Esophagus muscularis mucosa (tissue), 4 donors: ENCODE results near the gene PLEKHA7. TPM values are rescaled to one million over a fixed set of nuclear protein-coding genes. Genes with fewer than 3 reads are reported as not detected.

Experiments used
- DNase-seq: peaks from one replicate; pipeline ENCODE4 v3.0.0-alpha.2; 2017; ENCODE audit errors: extremely low spot score
- H3K27ac ChIP-seq, 4 donors: fragments of 200-600 bp; sonication (generic); replicated peaks in 1 of 4; 1 replicate in 3 of 4; 2 replicates in 1 of 4; pipeline ENCODE4 v1.5.1; 2016 to 2019; ENCODE audit warnings: mild to moderate bottlenecking in 1 of 4
- H3K27me3 ChIP-seq, 4 donors: fragments of 200-600 bp; sonication (generic); one replicate each; pipeline versions ENCODE4 v1.5.1 to v1.6.0; 2016 to 2019
- H3K36me3 ChIP-seq, 4 donors: fragments of 200-600 bp; sonication (generic); one replicate each; pipeline ENCODE4 v1.5.1; 2016 to 2019
- H3K4me1 ChIP-seq, 4 donors: fragments of 200-600 bp; sonication (generic); one replicate each; pipeline ENCODE4 v1.5.1; 2016 to 2019
- H3K4me3 ChIP-seq, 4 donors: fragments of 200-600 bp; sonication (generic); 1 replicate in 2 of 4; 2 replicates in 2 of 4; pipeline ENCODE4 v1.5.1; 2016 to 2019; ENCODE audit warnings: mild to moderate bottlenecking in 4 of 4, moderate library complexity in 1 of 4
- H3K9me3 ChIP-seq, 4 donors: fragments of 200-600 bp; sonication (generic); 1 replicate in 3 of 4; 2 replicates in 1 of 4; pipeline ENCODE4 v1.5.1; 2016 to 2019
- EP300 ChIP-seq: sonication (generic); formaldehyde crosslinking; IDR thresholded peaks from one replicate; pipeline ENCODE4 v1.6.1; 2017; ENCODE audit warnings: antibody characterized with exemption
- POLR2A ChIP-seq: fragments of 450-650 bp; IDR thresholded peaks from one replicate; pipeline ENCODE4 v1.6.1; 2017; ENCODE audit warnings: antibody characterized with exemption, moderate library complexity, mild to moderate bottlenecking, low read depth
- POLR2AphosphoS5 ChIP-seq, 2 donors: sonication (generic); formaldehyde crosslinking; IDR thresholded peaks; one replicate each; pipeline ENCODE4 v1.6.1; 2017; ENCODE audit warnings: antibody characterized with exemption in 2 of 2
- WGBS: methylation state at CpG from one replicate; pipeline ENCODE4 v1.1.5; 2018; 5-methylcytosine and 5-hydroxymethylcytosine counted together
- intact Hi-C: fragments of 100-400 bp; cut with DNase I; formaldehyde crosslinking; loops from one replicate; pipeline ENCODE4 v1.15.1; 2023
- total RNA-seq, 4 donors: library from RNA; depleted of rRNA; stranded (reverse); fragments of >200 nt; gene quantifications; one replicate each; pipeline versions ENCODE4 v1.1.0 to v1.2.1, GENCODE V29; 2016
- TF ChIP-seq, protein P1 (sequence below), 3 experiments: fragments of 200-600 bp in 2 of 3; fragments of 450-650 bp in 1 of 3; sonication (generic) in 2 of 3; IDR thresholded peaks; one replicate each; pipeline ENCODE4 v1.5.1; 2017 to 2019; ENCODE audit warnings: antibody characterized with exemption in 3 of 3, mild to moderate bottlenecking in 2 of 3, moderate library complexity in 1 of 3

The PLEKHA7 gene
- total RNA-seq, 4 donors from 2014 or later = 5.8 to 9.1 (median 7.7) TPM

DNA sequence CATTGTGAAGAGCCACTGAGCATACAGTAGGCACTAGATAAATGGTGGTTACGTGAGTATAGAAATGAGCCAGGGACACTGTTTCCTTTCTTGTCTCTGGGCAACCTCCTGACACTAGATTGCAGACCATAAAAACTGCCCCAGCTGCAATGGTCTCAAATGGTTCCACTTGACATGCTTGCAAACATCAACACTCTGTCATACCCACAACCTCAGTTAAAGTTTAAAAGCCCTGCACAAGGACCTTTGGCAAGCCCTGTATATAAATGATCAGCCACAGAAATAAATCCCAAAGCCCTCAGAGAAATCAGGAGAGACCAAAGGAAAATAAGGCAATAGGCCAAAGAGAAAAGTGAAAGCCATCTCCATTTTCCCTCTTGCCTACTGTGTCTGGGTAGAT lies 20.7 kb downstream of the PLEKHA7 start:
- Histone ChIP-seq H3K27ac (no peak overlapping the region), H3K27me3 (no peaks in the 10 kb centered on the region), H3K36me3 (no peaks in the 10 kb centered on the region), H3K4me3 (no peak overlapping the region), H3K9me3 (no peaks in the 10 kb centered on the region), H3K4me1 (peaks cover 8 to 22% (median 13%) of the 10 kb centered on the region in 4 donors)
- no peak for DNase-seq
- 100% methylated on average over 1 of the region's 1 CpG for WGBS
- TF ChIP-seq EP300 (no peak), POLR2AphosphoS5 (IDR thresholded peaks at IDR 0.05) (no peak)
- TF ChIP-seq, protein P1, sequence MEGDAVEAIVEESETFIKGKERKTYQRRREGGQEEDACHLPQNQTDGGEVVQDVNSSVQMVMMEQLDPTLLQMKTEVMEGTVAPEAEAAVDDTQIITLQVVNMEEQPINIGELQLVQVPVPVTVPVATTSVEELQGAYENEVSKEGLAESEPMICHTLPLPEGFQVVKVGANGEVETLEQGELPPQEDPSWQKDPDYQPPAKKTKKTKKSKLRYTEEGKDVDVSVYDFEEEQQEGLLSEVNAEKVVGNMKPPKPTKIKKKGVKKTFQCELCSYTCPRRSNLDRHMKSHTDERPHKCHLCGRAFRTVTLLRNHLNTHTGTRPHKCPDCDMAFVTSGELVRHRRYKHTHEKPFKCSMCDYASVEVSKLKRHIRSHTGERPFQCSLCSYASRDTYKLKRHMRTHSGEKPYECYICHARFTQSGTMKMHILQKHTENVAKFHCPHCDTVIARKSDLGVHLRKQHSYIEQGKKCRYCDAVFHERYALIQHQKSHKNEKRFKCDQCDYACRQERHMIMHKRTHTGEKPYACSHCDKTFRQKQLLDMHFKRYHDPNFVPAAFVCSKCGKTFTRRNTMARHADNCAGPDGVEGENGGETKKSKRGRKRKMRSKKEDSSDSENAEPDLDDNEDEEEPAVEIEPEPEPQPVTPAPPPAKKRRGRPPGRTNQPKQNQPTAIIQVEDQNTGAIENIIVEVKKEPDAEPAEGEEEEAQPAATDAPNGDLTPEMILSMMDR (IDR thresholded peaks at IDR 0.05) = no peak
- intact Hi-C loops = no loop called here

GRCh38 chr11:16992846-16993245 lies 21.4 kb downstream of the PLEKHA7 start:
- peaks cover 8 to 20% (median 15%) of the 10 kb centered on the region in 4 donors for H3K4me1 ChIP-seq
- 90% methylated on average over 3 of the region's 3 CpGs for WGBS
- TF ChIP-seq POLR2AphosphoS5 (IDR thresholded peaks at IDR 0.05) (no peak), EP300 (no peak), POLR2A (no peak)
- TF ChIP-seq, protein P1 (IDR thresholded peaks at IDR 0.05) = no peak

GRCh38 chr11:16989554-16989953 lies 24.7 kb downstream of the PLEKHA7 start:
- intact Hi-C loops = no loop called here
- Histone ChIP-seq H3K4me1 (peaks cover 10 to 30% (median 17%) of the 10 kb centered on the region in 4 donors), H3K9me3 (no peaks in the 10 kb centered on the region), H3K27me3 (no peaks in the 10 kb centered on the region), H3K27ac (no peak overlapping the region), H3K36me3 (no peaks in the 10 kb centered on the region), H3K4me3 (no peak overlapping the region)
- DNase-seq = no peak
- TF ChIP-seq POLR2A (no peak), POLR2AphosphoS5 (IDR thresholded peaks at IDR 0.05) (no peak), EP300 (no peak)
- TF ChIP-seq, protein P1 (IDR thresholded peaks at IDR 0.05) = no peak
- 92% methylated on average over 2 of the region's 2 CpGs for WGBS

More at GRCh38 chr11:16992846-16993245, 21.4 kb downstream of the PLEKHA7 start:
- no peak for DNase-seq
- intact Hi-C loops = no loop called here
- Histone ChIP-seq H3K36me3 (no peaks in the 10 kb centered on the region), H3K4me3 (no peak overlapping the region), H3K27me3 (no peaks in the 10 kb centered on the region), H3K9me3 (no peaks in the 10 kb centered on the region), H3K27ac (no peak overlapping the region)

DNA sequence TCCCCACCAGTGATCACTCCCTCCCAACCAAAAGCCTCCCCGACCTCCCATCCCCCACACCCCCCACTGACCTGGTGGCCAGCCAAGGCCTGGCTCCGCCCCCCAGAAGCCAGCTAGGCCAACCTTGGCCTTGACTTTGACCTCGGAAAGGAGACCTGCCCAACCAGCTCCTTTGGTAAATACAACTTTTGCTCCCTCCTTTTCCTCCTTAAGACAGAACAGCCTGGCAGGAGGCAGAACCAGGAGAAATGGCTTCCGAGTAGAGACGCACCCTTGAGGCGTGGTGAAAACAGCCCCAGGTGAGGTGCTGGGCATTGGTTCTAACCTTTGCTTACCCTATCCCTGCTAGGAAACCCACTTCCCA lies 27.0 kb downstream of the PLEKHA7 start:
- Histone ChIP-seq H3K36me3 (no peaks in the 10 kb centered on the region), H3K27ac (peak overlapping the region in 2 of 4 donors; percentile 39 to 44), H3K4me1 (peaks cover 10 to 32% (median 17%) of the 10 kb centered on the region in 4 donors), H3K9me3 (no peaks in the 10 kb centered on the region), H3K27me3 (no peaks in the 10 kb centered on the region), H3K4me3 (no peak overlapping the region)
- intact Hi-C loops = no loop called here
- DNase-seq = no peak
- no peak for TF ChIP-seq POLR2A
- 73% methylated on average over 6 of the region's 6 CpGs for WGBS

DNA sequence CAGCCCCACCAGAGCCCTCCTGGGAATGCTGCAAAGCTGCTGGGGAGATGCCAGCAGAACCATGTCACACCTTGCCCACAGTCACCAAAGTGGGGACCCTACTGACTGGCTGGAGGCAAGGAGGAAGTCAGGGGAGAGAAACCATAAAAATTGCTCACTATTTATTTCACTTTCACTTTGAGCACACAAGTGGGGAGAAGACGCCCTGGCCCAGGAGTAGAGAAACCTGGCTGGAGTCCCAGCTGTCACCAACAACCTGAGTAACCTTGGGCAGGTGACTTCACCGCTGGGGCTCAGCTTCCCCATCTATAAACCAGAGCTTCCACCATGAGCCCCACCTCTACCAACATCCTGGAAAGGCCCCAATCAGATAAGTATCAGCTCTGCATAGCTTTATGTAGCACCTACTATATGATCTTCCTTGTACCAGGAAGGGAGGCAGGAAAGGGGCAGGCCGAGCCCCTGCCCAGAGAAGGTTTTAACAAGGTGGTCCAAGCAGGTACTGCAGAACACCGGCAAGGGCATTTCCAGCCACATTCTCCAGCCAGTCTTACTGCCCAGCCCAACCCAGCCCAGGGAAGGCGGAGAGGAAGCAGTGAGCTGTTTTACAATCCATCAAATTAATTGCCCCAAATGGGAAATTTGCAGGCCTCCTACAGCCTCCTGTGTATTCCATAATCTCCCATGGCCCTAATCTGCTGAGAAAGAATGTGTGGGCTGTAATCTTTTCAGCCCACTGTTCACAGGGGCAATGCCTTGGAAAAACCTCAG lies 27.6 kb downstream of the PLEKHA7 start:
- intact Hi-C loops = no loop called here
- Histone ChIP-seq H3K4me3 (no peak overlapping the region), H3K27ac (peak overlapping the region in 2 of 4 donors; percentile 39 to 44), H3K9me3 (no peaks in the 10 kb centered on the region), H3K27me3 (no peaks in the 10 kb centered on the region), H3K36me3 (no peaks in the 10 kb centered on the region), H3K4me1 (peaks cover 10 to 36% (median 17%) of the 10 kb centered on the region in 4 donors)
- DNase-seq = no peak
- TF ChIP-seq POLR2AphosphoS5 (IDR thresholded peaks at IDR 0.05) (no peak), POLR2A (no peak), EP300 (no peak)
- 73% methylated on average over 5 of the region's 5 CpGs for WGBS
